ENCODE measurements around the gene KIF18B. TPM values are rescaled to one million over a fixed set of nuclear protein-coding genes. Genes with fewer than 3 reads are reported as not detected.
A peak's percentile ranks its signal among the peaks of the same experiment; 100 is the strongest.

KIF18B gene
- total and polyA plus RNA-seq, 10 of the 15 experiments (the other 5 are each of a cell fraction or from before 2014, with no cell fraction given) = 2.8 to 46.2 (median 20.5) TPM

DNA sequence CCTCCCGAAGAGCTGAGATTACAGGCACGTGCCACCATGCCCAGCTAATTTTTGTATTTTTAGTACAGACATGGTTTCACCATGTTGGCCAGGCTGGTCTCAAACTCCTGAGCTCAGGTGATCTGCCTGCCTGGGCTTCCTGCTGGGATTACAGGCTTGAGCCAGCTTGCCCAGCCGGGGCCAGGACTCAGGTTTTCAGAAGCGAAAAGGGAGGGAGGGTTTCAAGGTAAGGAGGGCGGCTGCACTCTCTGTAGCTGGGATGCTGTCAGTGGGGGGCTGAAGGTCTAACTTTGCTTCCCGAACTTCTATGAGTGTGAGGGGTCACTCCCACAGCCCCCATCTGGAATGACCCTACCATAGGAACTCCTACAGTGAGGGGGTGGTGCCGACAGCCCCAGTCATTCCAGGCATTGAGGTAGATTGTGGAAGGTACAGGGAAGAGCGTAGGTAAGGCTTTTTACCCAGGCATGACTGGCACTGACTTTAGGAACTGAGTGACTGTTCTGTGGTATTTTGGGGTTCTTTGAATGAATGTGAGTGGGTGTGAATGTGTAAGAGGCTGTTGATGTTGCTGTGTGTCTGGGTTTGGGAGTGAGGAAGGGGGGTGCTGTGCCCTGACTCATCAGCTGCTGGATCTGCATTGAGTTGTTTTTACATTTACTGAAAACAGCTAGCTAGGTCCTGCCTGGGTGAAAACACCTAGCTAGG is 24.4 kb upstream of the KIF18B start (continued):
- TF ChIP-seq PML (IDR thresholded peaks at IDR 0.05; ENCODE audit: low read length) = no peak
- TF ChIP-seq RCOR1 (conservative IDR thresholded peaks at IDR 0.05; ENCODE audit: low read depth, low read length) = no peak
- no peak for TF ChIP-seq NR2C2 (IDR thresholded peaks at IDR 0.05; ENCODE audit: borderline replicate concordance, control insufficient read depth, insufficient read length, low read depth)

- H3K4me2 ChIP-seq (ENCODE audit: control insufficient read depth, insufficient read depth) = peak overlapping the region; percentile 71
Measured at GRCh38 chr17:44970136-44970741, 22.7 kb upstream of the KIF18B start.

More at GRCh38 chr17:44970136-44970741, 22.7 kb upstream of the KIF18B start:
- H3K36me3 ChIP-seq (ENCODE audit: control insufficient read depth in 2 of 2, insufficient read depth in 2 of 2, low read length in 1 of 2) = no peaks in the 10 kb centered on the region
- CTCF ChIA-PET = no interaction called here
- FAIRE-seq (no peak), ATAC-seq (0 out of 3 replicates have a peak, but pooled peaks have one; percentile 6), DNase-seq (ENCODE audit: low read depth, low spot score) (no peak)
- intact Hi-C loops (cut with micrococcal nuclease; ENCODE audit: unreplicated experiment) (no loop called here), in situ Hi-C loops (cut with MboI) (no loop called here)
- H3K9me3 ChIP-seq (replicated peaks; ENCODE audit: control insufficient read depth, insufficient read depth, low read length) = no peaks in the 10 kb centered on the region; the same call in 2 of the 3 replicates
- H4K20me1 ChIP-seq (ENCODE audit: control insufficient read depth, insufficient read depth) = no peaks in the 10 kb centered on the region
- peaks cover 6% of the 10 kb centered on the region; the same call in 1 of the 2 replicates for H3K4me1 ChIP-seq (ENCODE audit: control insufficient read depth, insufficient read depth, low read length)
- H3K79me2 ChIP-seq (ENCODE audit: control insufficient read depth, insufficient read depth, low read length) = no peaks in the 10 kb centered on the region
- H3K9ac ChIP-seq (ENCODE audit: control insufficient read depth, insufficient read depth, low read length) = no peak overlapping the region
- RAD21 ChIA-PET (ENCODE audit: unreplicated experiment) = no interaction called here
- 6% methylated on average over 44 of the region's 55 CpGs for WGBS (ENCODE audit: insufficient coverage, insufficient replicate concordance, low lambda C conversion rate, missing lambda C conversion rate)
- POLR2A ChIA-PET = no interaction called here
- BruUV-seq (replicated peaks) = no TSS peak
- TF ChIP-seq BHLHE40 (IDR thresholded peaks at IDR 0.05; ENCODE audit: borderline replicate concordance in 1 of 2, low read depth in 2 of 2, low read length in 1 of 2) (no peak), FOXM1 (IDR thresholded peaks at IDR 0.05; ENCODE audit: low read depth, low read length) (no peak), CHD4 (IDR thresholded peaks at IDR 0.05) (no peak), KLF5 (IDR thresholded peaks at IDR 0.05; ENCODE audit: partially characterized antibody) (no peak), NR2F1 (conservative IDR thresholded peaks at IDR 0.05) (0 out of 2 replicates have a peak, but pooled peaks have one; percentile 22), PKNOX1 (IDR thresholded peaks at IDR 0.05) (0 out of 2 replicates have a peak, but pooled peaks have one; percentile 12), SUZ12 (IDR thresholded peaks at IDR 0.05; ENCODE audit: unreplicated experiment) (peak; percentile 72), DPF2 (IDR thresholded peaks at IDR 0.05) (0 out of 2 replicates have a peak, but pooled peaks have one; percentile 34)
- peak overlapping the region; percentile 45 for H3K4me3 ChIP-seq
- H2AFZ ChIP-seq (ENCODE audit: control insufficient read depth, low read depth, low read length) = peak overlapping the region; percentile 39; the same call in 1 of the 2 replicates
- peaks cover 23 to 43% of the 10 kb centered on the region in 2 experiments for H3K27me3 ChIP-seq (replicated peaks in 1 of 2; ENCODE audit: control insufficient read depth in 2 of 2, insufficient read depth in 2 of 2, low read length in 1 of 2)
- H3K27ac ChIP-seq (ENCODE audit: control insufficient read depth, insufficient read depth) = no peak overlapping the region
- SMC1A ChIA-PET (ENCODE audit: uncharacterized antibody, unreplicated experiment) = interaction anchor here (1.3 kb wide), 1 partner anchor 22 kb away, joined by 3 read pairs; no protein-coding TSS in a partner anchor

All from GM12878 (cell line).